DOHH2 (cell line): ENCODE results near the gene SBK2.
"Not testable (repeated sequence)": the region's sequence is repeated elsewhere in the genome, so short reads cannot be mapped to it uniquely, and the experiment has no call there.

Source experiments
- H3F3A ChIP-seq: fragments of 200-600 bp; sonication (generic), shearing (Covaris generic); 2 replicates; pipeline ENCODE4 v1.6.0; 2016; ENCODE audit warnings: antibody characterized with exemption, mild to moderate bottlenecking; ENCODE audit not compliant: control insufficient read depth, insufficient read depth
- H3K27ac ChIP-seq: fragments of 200-600 bp; sonication (generic); 2 replicates; pipeline ENCODE4 v1.5.1; 2014; ENCODE audit warnings: low read depth, mild to moderate bottlenecking, low read length, moderate library complexity
- H3K27me3 ChIP-seq: fragments of 200-600 bp; sonication (generic); 2 replicates; pipeline ENCODE4 v1.6.1; 2014; ENCODE audit warnings: mild to moderate bottlenecking, low read length, mixed read lengths; ENCODE audit not compliant: control insufficient read depth
- H3K36me3 ChIP-seq: fragments of 200-600 bp; sonication (generic); 2 replicates; pipeline ENCODE4 v1.6.1; 2014; ENCODE audit warnings: mild to moderate bottlenecking, low read length, moderate library complexity, mixed read lengths; ENCODE audit not compliant: control insufficient read depth
- H3K4me1 ChIP-seq: fragments of 200-600 bp; sonication (generic); 2 replicates; pipeline ENCODE4 v1.6.1; 2014; ENCODE audit warnings: mild to moderate bottlenecking, low read length, mixed read lengths; ENCODE audit not compliant: control insufficient read depth
- H3K4me2 ChIP-seq: fragments of 200-600 bp; sonication (generic); 2 replicates; pipeline ENCODE4 v1.6.0; 2014; ENCODE audit warnings: mild to moderate bottlenecking, low read length, moderate library complexity
- H3K4me3 ChIP-seq: fragments of 200-600 bp; sonication (generic); 2 replicates; pipeline ENCODE4 v1.5.1; 2014; ENCODE audit warnings: mild to moderate bottlenecking, low read length, mixed read lengths
- H3K79me2 ChIP-seq: fragments of 200-600 bp; sonication (generic); 2 replicates; pipeline ENCODE4 v1.6.1; 2014; ENCODE audit warnings: mild to moderate bottlenecking, low read length, mixed read lengths; ENCODE audit not compliant: control insufficient read depth
- H3K9me2 ChIP-seq: fragments of 200-600 bp; sonication (generic); replicated peaks from 2 replicates; pipeline ENCODE4 v1.6.1; 2014; ENCODE audit warnings: mild to moderate bottlenecking, low read length, mixed read lengths; ENCODE audit not compliant: control insufficient read depth
- H3K9me3 ChIP-seq: fragments of 200-600 bp; sonication (generic); 2 replicates; pipeline ENCODE4 v1.6.1; 2014; ENCODE audit warnings: antibody characterized with exemption, low read length, mixed read lengths; ENCODE audit not compliant: control insufficient read depth, insufficient read depth
- H4K20me1 ChIP-seq: fragments of 200-600 bp; sonication (generic); 2 replicates; pipeline ENCODE4 v1.6.0; 2014; ENCODE audit warnings: low read depth, mild to moderate bottlenecking, antibody characterized with exemption, low read length, moderate library complexity; ENCODE audit not compliant: control insufficient read depth, insufficient read depth
- EZH2phosphoT487 ChIP-seq: fragments of 200-600 bp; sonication (generic); IDR thresholded peaks from 2 replicates; pipeline ENCODE4 v1.6.1; 2017; ENCODE audit warnings: borderline replicate concordance, mild to moderate bottlenecking, antibody characterized with exemption, low read length, moderate library complexity, mixed read lengths
- TF ChIP-seq, protein P1 (sequence below): fragments of 200-600 bp; sonication (generic); IDR thresholded peaks from one replicate; pipeline ENCODE4 v1.5.1; 2014; ENCODE audit warnings: antibody characterized with exemption, mild to moderate bottlenecking, low read depth, low read length; ENCODE audit not compliant: poor library complexity, severe bottlenecking

The SBK2 gene

DNA sequence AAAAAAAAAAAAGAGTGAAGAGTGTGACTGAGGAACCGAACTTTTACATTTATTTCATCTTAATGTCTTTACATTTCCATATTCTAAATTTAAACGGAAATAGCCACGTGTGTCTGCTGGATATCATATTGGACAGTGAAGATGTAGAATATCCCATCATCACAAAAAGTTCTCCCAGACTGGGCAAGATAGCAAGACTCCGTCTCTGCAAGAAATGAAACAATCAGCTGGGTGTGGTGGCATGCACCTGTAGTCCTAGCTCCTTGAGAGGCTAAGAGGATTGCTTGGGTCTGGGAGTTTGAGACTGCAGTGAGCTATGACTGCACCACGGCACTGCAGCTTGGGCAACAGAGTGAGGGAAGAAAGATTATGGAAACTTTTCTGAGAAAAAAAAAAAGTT is 39.8 kb upstream of the SBK2 start:
- Histone ChIP-seq H3K36me3 (peaks cover 17% of the 10 kb centered on the region), H3K4me1 (peaks cover 15% of the 10 kb centered on the region), H3K9me2 (no peaks in the 10 kb centered on the region), H3K9me3 (no peaks in the 10 kb centered on the region), H3K79me2 (peaks cover 21% of the 10 kb centered on the region), H4K20me1 (no peaks in the 10 kb centered on the region), H3F3A (peaks cover 1% of the 10 kb centered on the region; the same call in 1 of the 2 replicates), H3K27ac (no peak overlapping the region), H3K4me2 (no peak overlapping the region), H3K27me3 (no peaks in the 10 kb centered on the region), H3K4me3 (no peak overlapping the region)
- no peak for TF ChIP-seq EZH2phosphoT487
- TF ChIP-seq, protein P1, sequence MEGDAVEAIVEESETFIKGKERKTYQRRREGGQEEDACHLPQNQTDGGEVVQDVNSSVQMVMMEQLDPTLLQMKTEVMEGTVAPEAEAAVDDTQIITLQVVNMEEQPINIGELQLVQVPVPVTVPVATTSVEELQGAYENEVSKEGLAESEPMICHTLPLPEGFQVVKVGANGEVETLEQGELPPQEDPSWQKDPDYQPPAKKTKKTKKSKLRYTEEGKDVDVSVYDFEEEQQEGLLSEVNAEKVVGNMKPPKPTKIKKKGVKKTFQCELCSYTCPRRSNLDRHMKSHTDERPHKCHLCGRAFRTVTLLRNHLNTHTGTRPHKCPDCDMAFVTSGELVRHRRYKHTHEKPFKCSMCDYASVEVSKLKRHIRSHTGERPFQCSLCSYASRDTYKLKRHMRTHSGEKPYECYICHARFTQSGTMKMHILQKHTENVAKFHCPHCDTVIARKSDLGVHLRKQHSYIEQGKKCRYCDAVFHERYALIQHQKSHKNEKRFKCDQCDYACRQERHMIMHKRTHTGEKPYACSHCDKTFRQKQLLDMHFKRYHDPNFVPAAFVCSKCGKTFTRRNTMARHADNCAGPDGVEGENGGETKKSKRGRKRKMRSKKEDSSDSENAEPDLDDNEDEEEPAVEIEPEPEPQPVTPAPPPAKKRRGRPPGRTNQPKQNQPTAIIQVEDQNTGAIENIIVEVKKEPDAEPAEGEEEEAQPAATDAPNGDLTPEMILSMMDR, result no peak

DNA sequence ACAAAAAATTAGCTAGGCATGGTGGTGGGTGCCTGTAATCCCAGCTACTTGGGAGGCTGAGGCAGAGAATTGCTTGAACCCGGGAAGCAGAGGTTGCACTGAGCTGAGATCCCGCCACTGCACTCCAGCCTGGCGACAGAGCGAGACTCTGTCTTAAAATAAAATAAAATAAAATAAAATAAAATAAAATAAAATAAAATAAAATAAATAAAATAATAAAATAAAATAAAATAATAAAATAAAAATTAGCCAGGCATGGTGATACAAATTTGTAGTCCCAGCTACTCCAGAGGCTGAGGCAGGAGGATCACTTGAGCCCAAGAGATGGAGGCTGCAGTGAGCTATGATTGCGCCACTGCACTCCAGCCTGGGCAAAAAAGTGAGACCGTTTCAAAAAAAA is 37.0 kb upstream of the SBK2 start:
- peaks cover 12% of the 10 kb centered on the region for H3K36me3 ChIP-seq
- not testable (repeated sequence) for H3K27me3 ChIP-seq

DNA sequence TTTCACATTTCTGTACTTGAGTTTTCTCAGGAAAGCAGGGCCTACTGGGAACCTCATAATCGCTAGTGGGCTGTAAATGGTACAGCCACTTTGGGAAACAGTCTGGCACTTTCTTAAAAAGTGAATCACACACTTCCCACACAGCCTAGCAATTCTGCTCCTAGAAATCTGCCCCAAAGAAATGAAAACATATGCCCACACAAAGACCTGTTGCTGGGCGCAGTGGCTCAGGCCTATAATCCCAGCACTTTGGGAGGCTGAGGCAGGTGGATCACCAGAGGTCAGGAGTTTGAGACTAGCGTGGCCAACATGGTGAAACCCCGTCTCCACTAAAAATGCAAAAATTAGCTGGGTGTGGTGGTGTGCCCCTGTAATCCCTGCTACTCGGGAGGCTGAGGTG is 32.5 kb upstream of the SBK2 start:
- not testable (repeated sequence) for H3K4me1 ChIP-seq, H3K27ac ChIP-seq, H3K79me2 ChIP-seq, H3F3A ChIP-seq, H3K27me3 ChIP-seq, H3K9me2 ChIP-seq, H4K20me1 ChIP-seq, H3K4me2 ChIP-seq, H3K36me3 ChIP-seq, H3K9me3 ChIP-seq, H3K4me3 ChIP-seq

More for the DNA sequence above, 37.0 kb upstream of the SBK2 start:
- not testable (repeated sequence) for H3K9me2 ChIP-seq, H3K79me2 ChIP-seq, H3K4me3 ChIP-seq, H3F3A ChIP-seq, H3K4me1 ChIP-seq, H4K20me1 ChIP-seq, H3K27ac ChIP-seq, H3K9me3 ChIP-seq, H3K4me2 ChIP-seq

DNA sequence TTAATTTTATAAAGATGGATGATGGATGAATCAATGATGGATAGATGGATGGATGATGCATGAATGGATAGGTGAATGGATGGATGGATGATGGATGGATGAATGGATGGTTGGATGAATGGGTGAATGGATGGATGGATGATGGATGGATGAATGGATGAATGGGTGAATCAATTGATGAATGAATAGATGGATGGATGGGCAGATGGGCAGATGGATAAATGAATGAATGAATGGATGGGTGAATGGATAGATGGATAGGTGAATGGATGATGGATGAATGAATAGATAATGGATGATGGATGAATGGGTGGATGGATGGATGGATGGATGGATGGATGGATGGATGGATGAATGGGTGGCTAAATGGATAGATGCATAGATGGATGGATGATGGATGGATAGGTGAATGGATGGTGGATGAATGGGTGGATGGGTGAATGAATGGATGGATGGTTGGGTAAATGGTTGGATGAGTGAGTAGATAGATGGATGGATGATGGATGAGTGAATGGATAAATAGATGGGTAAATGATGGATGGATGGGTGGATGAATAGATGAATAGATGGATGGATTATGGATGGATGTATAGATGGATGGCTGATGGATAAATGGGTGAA is 30.9 kb upstream of the SBK2 start:
- Histone ChIP-seq H3K9me2 (no peaks in the 10 kb centered on the region), H3K79me2 (no peaks in the 10 kb centered on the region), H3F3A (no peaks in the 10 kb centered on the region), H3K4me2 (no peak overlapping the region), H3K4me1 (no peaks in the 10 kb centered on the region), H3K27me3 (no peaks in the 10 kb centered on the region), H3K36me3 (no peaks in the 10 kb centered on the region), H3K4me3 (no peak overlapping the region), H4K20me1 (no peaks in the 10 kb centered on the region), H3K9me3 (no peaks in the 10 kb centered on the region), H3K27ac (no peak overlapping the region)
- TF ChIP-seq, protein P1, result no peak
- TF ChIP-seq EZH2phosphoT487, result no peak
